H9 (cell line): ENCODE results near the gene PHYHIPL. TPM values are rescaled to one million over a fixed set of nuclear protein-coding genes. Genes with fewer than 3 reads are reported as not detected.

ENCODE experiments used
- DNase-seq: peaks from one replicate; pipeline ENCODE4 v3.0.0-alpha.2; 2017
- H2AFZ ChIP-seq: one replicate; pipeline ENCODE4 v1.6.1; 2013; ENCODE audit warnings: mild to moderate bottlenecking, low read length, control low read depth, moderate library complexity
- H2AK5ac ChIP-seq: 2 replicates; pipeline ENCODE4 v1.6.1; 2013; ENCODE audit warnings: low read length, control low read depth, mixed read lengths; ENCODE audit not compliant: insufficient read length
- H2BK120ac ChIP-seq: one replicate; pipeline ENCODE4 v1.6.1; 2013; ENCODE audit warnings: low read depth, mild to moderate bottlenecking, low read length, control low read depth, inconsistent platforms; ENCODE audit not compliant: poor library complexity, severe bottlenecking
- H2BK12ac ChIP-seq: 2 replicates; pipeline ENCODE4 v1.6.1; 2013; ENCODE audit warnings: low read length, control low read depth, mixed read lengths, low read depth; ENCODE audit not compliant: insufficient read length
- H2BK15ac ChIP-seq: 2 replicates; pipeline ENCODE4 v1.6.1; 2013; ENCODE audit warnings: low read depth, low read length, control low read depth
- H2BK20ac ChIP-seq: one replicate; pipeline ENCODE4 v1.6.1; 2013; ENCODE audit warnings: low read depth, mild to moderate bottlenecking, low read length, control low read depth, inconsistent platforms; ENCODE audit not compliant: poor library complexity, severe bottlenecking
- H2BK5ac ChIP-seq: 2 replicates; pipeline ENCODE4 v1.6.1; 2013; ENCODE audit warnings: low read length, control low read depth, mixed read lengths; ENCODE audit not compliant: insufficient read length
- H3K14ac ChIP-seq: 2 replicates; pipeline ENCODE4 v1.6.1; 2013; ENCODE audit warnings: low read length, control low read depth; ENCODE audit not compliant: insufficient read depth
- H3K18ac ChIP-seq: 2 replicates; pipeline ENCODE4 v1.6.1; 2013; ENCODE audit warnings: low read depth, mild to moderate bottlenecking, mixed read lengths, low read length, control low read depth; ENCODE audit not compliant: insufficient read length
- H3K23ac ChIP-seq: 2 replicates; pipeline ENCODE4 v1.6.1; 2013; ENCODE audit warnings: low read length, control low read depth, mixed read lengths, low read depth; ENCODE audit not compliant: insufficient read length
- H3K23me2 ChIP-seq: 2 replicates; pipeline ENCODE4 v1.6.1; 2013; ENCODE audit warnings: low read depth, mild to moderate bottlenecking, mixed read lengths, low read length, control low read depth; ENCODE audit not compliant: insufficient read length, poor library complexity, severe bottlenecking
- H3K27ac ChIP-seq: 2 replicates; pipeline ENCODE4 v1.5.1; 2013; ENCODE audit warnings: low read length, control low read depth, mixed read lengths, low read depth; ENCODE audit not compliant: insufficient read length
- H3K27me3 ChIP-seq: 2 replicates; pipeline ENCODE4 v1.6.1; 2013; ENCODE audit warnings: low read length, control low read depth, inconsistent platforms; ENCODE audit not compliant: insufficient read depth
- H3K4ac ChIP-seq: 2 replicates; pipeline ENCODE4 v1.6.1; 2013; ENCODE audit warnings: low read depth, mild to moderate bottlenecking, control low read depth, inconsistent platforms, low read length, moderate library complexity
- H3K4me1 ChIP-seq: 2 replicates; pipeline ENCODE4 v1.6.1; 2013; ENCODE audit warnings: low read length, control low read depth, inconsistent platforms; ENCODE audit not compliant: insufficient read depth
- H3K4me2 ChIP-seq: 2 replicates; pipeline ENCODE4 v1.6.1; 2013; ENCODE audit warnings: low read length, control low read depth, mixed read lengths; ENCODE audit not compliant: insufficient read length, insufficient read depth
- H3K56ac ChIP-seq: 2 replicates; pipeline ENCODE4 v1.6.1; 2013; ENCODE audit warnings: low read depth, mild to moderate bottlenecking, mixed read lengths, low read length, control low read depth; ENCODE audit not compliant: insufficient read length
- H3K79me1 ChIP-seq: 2 replicates; pipeline ENCODE4 v1.6.1; 2013; ENCODE audit warnings: low read depth, mild to moderate bottlenecking, moderate library complexity, low read length, control low read depth, inconsistent platforms; ENCODE audit not compliant: insufficient read depth, poor library complexity, severe bottlenecking
- H3K79me2 ChIP-seq: 2 replicates; pipeline ENCODE4 v1.6.1; 2013; ENCODE audit warnings: low read length, control low read depth, inconsistent platforms; ENCODE audit not compliant: insufficient read depth
- H3K9ac ChIP-seq: 2 replicates; pipeline ENCODE4 v1.6.1; 2013; ENCODE audit warnings: low read length, control low read depth, mixed read lengths; ENCODE audit not compliant: insufficient read length; ENCODE audit errors: extremely low read depth
- H3K9me3 ChIP-seq: one replicate; pipeline ENCODE4 v1.6.1; 2013; ENCODE audit warnings: low read depth, low read length, inconsistent platforms; ENCODE audit not compliant: control insufficient read depth
- H3T11ph ChIP-seq: one replicate; pipeline ENCODE4 v1.6.1; 2013; ENCODE audit warnings: mild to moderate bottlenecking, low read length, control low read depth, inconsistent platforms
- H4K20me1 ChIP-seq: one replicate; pipeline ENCODE4 v1.6.1; 2013; ENCODE audit not compliant: control insufficient read depth, insufficient read length, insufficient read depth
- H4K5ac ChIP-seq: 2 replicates; pipeline ENCODE4 v1.6.1; 2013; ENCODE audit warnings: low read depth, mild to moderate bottlenecking, mixed read lengths, low read length, control low read depth; ENCODE audit not compliant: insufficient read length
- H4K8ac ChIP-seq: replicated peaks from 2 replicates; pipeline ENCODE4 v1.6.1; 2013; ENCODE audit warnings: low read length, control low read depth, mixed read lengths, low read depth; ENCODE audit not compliant: insufficient read length
- H4K91ac ChIP-seq: 2 replicates; pipeline ENCODE4 v1.6.1; 2013; ENCODE audit warnings: low read depth, mild to moderate bottlenecking, moderate library complexity, mixed read lengths, low read length, control low read depth; ENCODE audit not compliant: insufficient read length
- H3K27ac Mint-ChIP-seq, 3 experiments: 2 replicates in 2 of 3; 3 replicates in 1 of 3; pipeline ENCODE4 v1.8.0; 2020 to 2021; ENCODE audit warnings: mixed read lengths in 3 of 3, mild to moderate bottlenecking in 1 of 3, moderate library complexity in 1 of 3
- H3K27me3 Mint-ChIP-seq: 2 replicates; pipeline ENCODE4 v1.8.0; 2021; ENCODE audit warnings: low read depth, mild to moderate bottlenecking, moderate library complexity, mixed read lengths
- H3K36me3 Mint-ChIP-seq, 3 experiments: 2 replicates in 2 of 3; 3 replicates in 1 of 3; pipeline ENCODE4 v1.8.0; 2020 to 2021; ENCODE audit warnings: low read depth in 3 of 3, mixed read lengths in 3 of 3; ENCODE audit not compliant: insufficient read depth in 1 of 3
- H3K4me1 Mint-ChIP-seq, 2 experiments: 2 replicates each; pipeline ENCODE4 v1.8.0; 2020; ENCODE audit warnings: mixed read lengths in 2 of 2
- H3K4me3 Mint-ChIP-seq, 2 experiments: 2 replicates in 1 of 2; 3 replicates in 1 of 2; pipeline ENCODE4 v1.8.0; 2020 to 2021; ENCODE audit warnings: mild to moderate bottlenecking in 2 of 2, mixed read lengths in 2 of 2, moderate library complexity in 1 of 2
- H3K9me3 Mint-ChIP-seq, 2 experiments: 2 replicates in 1 of 2; 3 replicates in 1 of 2; pipeline ENCODE4 v1.8.0; 2020; ENCODE audit warnings: mild to moderate bottlenecking in 2 of 2, mixed read lengths in 2 of 2, moderate library complexity in 1 of 2
- WGBS: extraction: QIAGEN DNeasy Blood & Tissue Kit; methylation state at CpG from one replicate; pipeline ENCODE4 v1.1.7; 2013; ENCODE audit warnings: missing lambda C conversion rate, low lambda C conversion rate, mixed read lengths; ENCODE audit not compliant: insufficient read length; ENCODE audit errors: extremely low coverage; 5-methylcytosine and 5-hydroxymethylcytosine counted together
- total RNA-seq: library from RNA; stranded (reverse); gene quantifications from 2 replicates; pipeline ENCODE4 v1.2.1, GENCODE V29; 2021
- TF ChIP-seq, protein P1 (sequence below): fragments of 200-600 bp; sonication (generic); conservative IDR thresholded peaks from 3 replicates; pipeline ENCODE4 v1.8.0; 2021; ENCODE audit warnings: antibody characterized with exemption, mild to moderate bottlenecking

Gene PHYHIPL
- total RNA-seq, 1 experiment from 2014 or later, result 0.44 TPM

DNA sequence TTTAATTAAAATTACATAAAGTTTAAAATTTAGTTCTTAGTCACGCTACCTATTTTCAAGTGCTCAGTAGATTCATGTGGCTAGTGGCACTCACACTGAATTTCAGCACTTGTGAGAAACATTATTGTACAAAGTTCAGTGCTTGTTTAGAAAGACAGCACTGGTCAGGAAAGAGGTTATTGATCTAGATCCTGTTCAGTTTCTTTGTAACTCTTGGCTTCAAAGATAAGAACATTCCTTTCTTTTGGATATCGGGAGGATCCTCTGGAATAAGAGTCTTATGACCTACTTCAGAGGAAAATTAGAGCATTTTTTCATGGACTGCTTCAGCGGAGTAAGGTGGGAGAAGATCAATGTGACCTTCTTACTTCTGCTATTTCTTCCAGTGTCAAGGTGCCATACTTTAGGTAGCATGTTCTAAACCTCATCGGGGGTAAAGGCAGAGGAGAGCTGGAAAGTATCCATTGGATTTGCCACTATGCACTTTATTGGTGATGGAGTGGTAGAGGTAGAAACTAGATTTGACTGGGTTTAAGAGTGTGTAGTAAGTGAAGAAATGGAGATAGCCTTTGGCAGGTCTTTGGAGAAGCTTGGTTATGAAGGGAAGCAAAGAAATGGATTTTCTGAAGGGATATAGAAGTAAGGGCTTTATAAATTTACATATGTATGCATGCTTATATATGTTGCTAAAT lies 39.9 kb downstream of the PHYHIPL start:
- Histone ChIP-seq H3K56ac (no peak overlapping the region), H3K27ac (no peak overlapping the region), H3T11ph (no peak overlapping the region), H3K79me2 (no peaks in the 10 kb centered on the region), H3K4me1 (no peaks in the 10 kb centered on the region), H3K23me2 (no peaks in the 10 kb centered on the region), H4K8ac (no peak overlapping the region), H4K5ac (no peak overlapping the region), H3K14ac (no peak overlapping the region), H4K91ac (no peak overlapping the region), H3K27me3 (no peaks in the 10 kb centered on the region), H3K9ac (no peak overlapping the region), H2BK15ac (no peak overlapping the region), H2AFZ (no peak overlapping the region), H2AK5ac (no peak overlapping the region), H2BK12ac (no peak overlapping the region), H3K23ac (no peak overlapping the region), H3K18ac (no peak overlapping the region), H3K4ac (no peak overlapping the region), H2BK20ac (no peak overlapping the region), H2BK120ac (no peak overlapping the region), H3K79me1 (no peaks in the 10 kb centered on the region), H2BK5ac (no peak overlapping the region), H3K9me3 (no peaks in the 10 kb centered on the region), H3K4me2 (no peak overlapping the region), H4K20me1 (no peaks in the 10 kb centered on the region)
- Mint-ChIP-seq H3K36me3 (no peaks in the 10 kb centered on the region), H3K27ac (no peak overlapping the region), H3K4me1 (peaks cover 10 to 11% of the 10 kb centered on the region in 2 experiments), H3K9me3 (no peaks in the 10 kb centered on the region), H3K4me3 (no peak overlapping the region), H3K27me3 (no peaks in the 10 kb centered on the region; the same call in 1 of the 2 replicates)
- TF ChIP-seq, protein P1, sequence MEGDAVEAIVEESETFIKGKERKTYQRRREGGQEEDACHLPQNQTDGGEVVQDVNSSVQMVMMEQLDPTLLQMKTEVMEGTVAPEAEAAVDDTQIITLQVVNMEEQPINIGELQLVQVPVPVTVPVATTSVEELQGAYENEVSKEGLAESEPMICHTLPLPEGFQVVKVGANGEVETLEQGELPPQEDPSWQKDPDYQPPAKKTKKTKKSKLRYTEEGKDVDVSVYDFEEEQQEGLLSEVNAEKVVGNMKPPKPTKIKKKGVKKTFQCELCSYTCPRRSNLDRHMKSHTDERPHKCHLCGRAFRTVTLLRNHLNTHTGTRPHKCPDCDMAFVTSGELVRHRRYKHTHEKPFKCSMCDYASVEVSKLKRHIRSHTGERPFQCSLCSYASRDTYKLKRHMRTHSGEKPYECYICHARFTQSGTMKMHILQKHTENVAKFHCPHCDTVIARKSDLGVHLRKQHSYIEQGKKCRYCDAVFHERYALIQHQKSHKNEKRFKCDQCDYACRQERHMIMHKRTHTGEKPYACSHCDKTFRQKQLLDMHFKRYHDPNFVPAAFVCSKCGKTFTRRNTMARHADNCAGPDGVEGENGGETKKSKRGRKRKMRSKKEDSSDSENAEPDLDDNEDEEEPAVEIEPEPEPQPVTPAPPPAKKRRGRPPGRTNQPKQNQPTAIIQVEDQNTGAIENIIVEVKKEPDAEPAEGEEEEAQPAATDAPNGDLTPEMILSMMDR, result no peak
- no peak for DNase-seq
- no CpG with 5 or more reads among the region's 4 CpGs for WGBS
